HG03064 (cell line): ENCODE data around the gene SPTBN5.

Experiments
- ATAC-seq: cut with Tn5 transposase; IDR thresholded peaks from one replicate; pipeline ENCODE4 v1.9.1; 2021; ENCODE audit warnings: low read depth; ENCODE audit not compliant: unreplicated experiment

Gene SPTBN5

DNA sequence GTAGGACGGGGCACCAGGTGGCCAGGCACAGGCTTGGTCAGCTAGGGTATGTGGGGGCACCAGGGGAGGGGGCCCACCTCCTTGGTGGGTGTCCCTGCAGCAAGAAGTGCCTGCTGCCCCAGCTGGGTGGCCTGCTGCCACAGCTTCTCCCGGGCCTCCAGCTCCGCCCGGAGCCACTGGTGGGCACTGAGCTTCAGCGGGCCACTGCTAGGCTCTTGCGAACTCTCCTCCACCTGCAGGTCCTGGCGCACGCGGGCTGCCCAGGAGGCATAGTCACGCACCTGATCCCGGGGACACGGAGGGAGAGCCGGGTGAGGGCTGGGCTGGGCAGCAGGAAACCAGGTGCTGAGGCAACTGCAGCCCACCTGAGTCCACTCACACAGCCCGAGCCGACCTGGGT lies 25.5 kb downstream of the SPTBN5 start:
- no peak for ATAC-seq

DNA sequence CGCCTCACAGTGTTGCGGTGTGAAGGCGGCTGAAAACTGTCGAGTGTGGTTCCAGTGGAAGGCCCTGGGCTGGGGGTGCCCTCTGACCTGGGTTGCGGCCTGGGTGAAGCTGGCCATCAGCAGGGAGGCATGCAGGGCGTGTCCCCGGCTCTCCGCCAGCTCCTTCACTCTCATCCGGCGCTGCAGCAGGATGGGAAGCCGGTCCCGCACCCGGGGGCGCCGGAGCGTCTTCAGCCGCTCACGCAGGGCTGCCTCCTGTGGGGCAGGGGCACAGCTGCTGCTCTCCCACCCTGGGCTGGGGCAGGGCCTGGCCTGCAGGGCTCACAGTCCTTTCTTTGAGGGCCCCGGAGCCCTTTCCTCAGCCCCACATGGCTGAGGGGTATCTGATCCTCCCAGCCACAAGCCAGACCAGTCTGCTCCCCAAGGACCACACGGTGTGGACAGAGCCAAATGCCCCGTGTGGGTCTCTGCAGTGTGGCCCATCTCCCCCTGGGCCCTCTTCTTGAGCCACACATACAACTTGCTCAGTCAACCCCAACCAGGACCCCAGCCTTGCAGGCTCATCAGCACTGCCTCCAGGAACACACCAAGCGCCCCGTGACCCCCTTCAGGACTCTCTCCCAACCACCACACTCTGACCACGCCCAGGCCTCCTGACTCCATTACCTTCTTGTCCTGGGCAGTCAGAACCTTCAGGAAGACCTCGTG lies 26.8 kb downstream of the SPTBN5 start:
- no peak for ATAC-seq

DNA sequence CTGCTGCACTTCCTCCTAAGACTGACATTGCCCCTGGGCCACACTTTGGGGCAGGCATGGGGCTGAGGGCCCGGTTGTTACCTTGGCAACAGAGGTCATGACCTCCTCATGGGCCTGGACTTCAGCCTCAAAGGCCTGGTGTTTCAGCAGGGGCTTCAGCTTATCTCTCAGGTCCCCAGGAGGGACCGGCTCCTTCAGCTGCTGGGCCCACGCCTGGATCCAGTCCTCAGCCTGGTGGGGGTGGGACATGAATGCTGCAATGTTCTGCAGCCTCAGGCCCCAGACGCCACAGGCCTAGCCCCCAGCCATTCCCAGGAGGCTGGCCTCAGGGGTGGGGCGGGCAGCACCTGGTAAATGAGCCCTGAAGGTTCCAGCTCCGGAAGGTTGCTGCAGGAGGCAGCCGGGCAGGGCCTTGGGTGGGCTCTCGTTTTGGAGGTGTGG lies 27.6 kb downstream of the SPTBN5 start:
- ATAC-seq, result no peak

DNA sequence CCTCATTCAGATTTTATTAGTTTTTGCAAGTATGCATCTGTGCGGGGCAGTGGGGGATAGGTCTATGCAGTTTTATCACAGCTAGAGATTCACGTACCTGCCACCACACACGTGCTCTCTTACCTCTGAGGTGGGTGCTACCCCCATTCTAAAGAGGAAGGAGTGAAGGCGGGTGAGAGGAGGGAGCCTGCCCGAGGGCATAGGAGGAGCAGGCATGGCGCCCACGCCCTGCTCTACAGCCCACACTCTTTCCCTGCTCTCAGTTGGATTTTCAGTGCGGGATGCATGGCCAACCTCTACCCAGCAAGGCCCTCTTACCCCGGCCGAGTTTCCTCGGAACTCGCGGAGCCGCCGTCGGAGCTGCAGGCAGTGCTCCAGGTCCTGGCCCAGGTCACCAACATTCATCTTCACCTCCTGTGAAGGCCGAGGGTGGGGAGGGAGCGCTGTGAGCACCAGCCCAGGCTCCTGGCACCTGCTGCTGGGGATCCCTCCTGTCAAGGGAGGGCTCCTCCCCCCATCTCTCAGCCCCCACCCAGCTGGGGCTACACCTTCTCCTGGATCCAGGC lies 28.3 kb downstream of the SPTBN5 start:
- no peak for ATAC-seq

DNA sequence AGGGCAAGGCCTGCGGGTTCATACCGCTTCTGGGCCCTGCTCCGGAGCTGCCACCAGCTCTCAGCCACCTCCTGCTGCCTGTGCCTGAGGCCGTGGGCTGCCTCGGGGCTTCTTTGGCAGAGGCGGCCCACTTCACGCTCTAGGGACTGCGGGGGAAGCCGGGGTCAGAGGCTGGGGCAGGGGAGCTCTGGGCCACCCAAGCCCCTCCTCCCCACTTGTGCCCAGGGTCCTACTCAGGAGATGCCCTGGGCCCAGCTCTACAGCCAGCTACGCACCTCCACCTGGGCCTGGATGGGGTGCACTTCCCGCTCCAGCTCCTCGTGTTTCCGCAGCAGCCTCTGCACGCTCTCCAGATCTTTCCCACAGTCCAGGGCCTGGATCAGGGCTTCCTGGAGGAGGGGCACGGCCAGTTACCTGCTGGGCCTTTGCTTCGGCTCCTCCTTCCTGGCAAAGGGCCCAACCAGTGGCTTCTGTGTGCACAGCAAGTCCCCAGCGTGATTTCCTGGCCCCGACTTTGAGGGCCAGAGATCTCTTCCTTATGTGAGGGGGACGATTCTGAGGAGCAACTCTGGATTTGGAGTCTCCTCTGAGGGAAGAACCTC lies 31.2 kb downstream of the SPTBN5 start:
- ATAC-seq, result no peak

DNA sequence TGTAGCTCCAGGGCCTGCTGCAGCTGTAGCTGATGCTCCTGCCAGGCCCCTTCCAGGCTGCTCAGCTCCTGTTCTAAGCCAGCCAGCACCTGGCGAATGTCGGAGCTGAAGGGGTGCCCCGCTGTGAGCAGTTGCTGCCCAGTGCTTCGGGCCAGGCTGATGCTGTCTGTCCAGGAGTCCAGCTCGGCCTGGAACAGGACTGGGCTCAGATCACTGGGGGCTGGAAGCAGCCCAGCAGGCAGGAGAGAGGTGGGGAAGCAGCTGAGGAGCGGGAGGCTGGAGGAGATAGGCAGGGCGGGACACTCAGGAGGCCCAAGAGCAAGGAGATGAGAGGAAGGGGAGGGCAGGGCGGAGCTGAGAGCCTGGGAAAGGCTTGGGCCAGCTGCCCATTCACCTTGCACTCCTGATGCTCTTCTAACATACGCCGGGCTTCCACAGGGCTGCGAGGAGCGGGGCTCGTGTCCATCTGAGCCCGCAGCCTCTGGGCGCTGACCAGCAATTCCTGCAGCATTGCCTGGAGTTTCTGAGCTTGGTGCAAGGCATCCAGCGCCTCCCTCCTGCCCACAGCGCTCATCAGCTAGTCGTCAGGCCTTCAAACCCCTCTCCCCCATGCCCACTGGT lies 32.0 kb downstream of the SPTBN5 start:
- no peak for ATAC-seq

DNA sequence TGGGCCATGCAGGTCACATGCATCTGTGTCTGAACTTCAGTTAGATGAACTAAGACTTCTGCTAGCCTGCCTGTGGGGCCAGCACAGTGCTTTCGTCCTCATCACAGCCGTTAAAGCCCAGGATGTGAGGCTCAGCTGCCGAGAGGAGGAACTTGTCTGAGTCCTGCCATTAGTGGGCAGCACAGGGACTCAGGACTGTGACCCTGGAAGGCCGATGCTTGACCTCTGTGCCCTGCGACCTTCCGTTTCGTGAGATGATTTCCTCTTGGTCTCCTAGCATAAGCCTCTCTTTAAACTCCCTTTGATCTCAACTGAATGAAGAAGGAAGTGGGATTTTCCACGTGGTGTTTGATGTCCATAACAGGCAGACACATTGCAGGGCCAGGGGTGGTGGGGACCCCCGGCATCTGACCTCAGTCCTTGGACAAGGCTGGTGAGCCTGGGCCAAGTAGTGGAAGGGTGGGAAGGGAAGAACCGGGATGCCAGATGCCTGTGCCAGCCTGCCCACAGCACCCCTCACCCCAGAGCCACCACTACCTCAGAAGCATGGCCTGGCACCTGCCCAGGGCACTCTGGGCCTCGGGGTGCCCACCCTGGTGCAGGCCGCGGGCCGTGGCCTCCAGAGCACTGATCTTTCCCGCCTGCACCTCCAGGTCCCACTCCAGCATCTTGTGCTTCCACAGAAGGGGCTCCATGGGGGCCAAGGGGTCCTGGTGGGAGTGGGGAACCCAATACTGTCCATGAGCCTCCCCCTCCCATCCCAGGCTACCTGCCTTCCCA lies 33.6 kb downstream of the SPTBN5 start:
- no peak for ATAC-seq

DNA sequence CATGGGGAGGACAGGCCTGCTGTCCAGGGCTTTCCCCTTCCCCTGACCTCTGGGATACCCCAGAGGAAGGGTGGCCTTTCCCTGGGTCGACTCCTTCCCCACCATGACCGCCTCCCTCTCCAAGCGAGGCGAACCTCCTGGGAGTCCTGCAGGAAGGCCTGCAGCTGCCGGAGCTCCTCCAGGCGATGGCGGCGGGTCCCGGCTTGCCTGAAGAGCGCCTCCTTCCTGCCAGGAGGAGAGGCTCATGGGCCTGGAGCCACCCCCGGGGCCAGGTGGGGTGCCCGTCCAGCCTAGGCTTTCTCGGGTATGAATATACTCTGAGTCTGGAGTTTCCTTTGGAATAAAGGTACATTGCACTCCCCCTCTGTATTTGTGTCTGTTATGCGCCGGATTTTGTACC lies 35.1 kb downstream of the SPTBN5 start:
- ATAC-seq, result no peak

DNA sequence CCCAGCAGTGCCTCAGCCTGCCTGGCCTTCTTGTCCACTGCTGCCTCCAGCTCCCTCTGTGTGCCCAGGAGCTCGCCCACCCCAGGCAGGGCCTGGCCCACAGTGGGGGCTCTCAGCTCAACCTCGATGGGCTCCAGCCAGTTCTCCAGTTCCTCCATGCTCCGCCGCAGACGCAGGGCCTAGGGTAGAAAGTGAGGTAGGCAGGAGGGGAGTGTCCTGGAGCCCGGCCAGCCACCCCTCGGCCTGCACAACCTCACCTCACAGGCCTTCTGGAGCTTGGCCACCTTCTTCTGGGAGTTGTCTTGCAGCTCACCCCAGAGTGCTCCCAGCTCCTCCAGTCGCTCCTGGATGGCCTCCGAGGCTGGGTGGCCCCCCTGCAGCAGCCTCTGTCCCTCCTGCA lies 36.5 kb downstream of the SPTBN5 start:
- ATAC-seq, result no peak

DNA sequence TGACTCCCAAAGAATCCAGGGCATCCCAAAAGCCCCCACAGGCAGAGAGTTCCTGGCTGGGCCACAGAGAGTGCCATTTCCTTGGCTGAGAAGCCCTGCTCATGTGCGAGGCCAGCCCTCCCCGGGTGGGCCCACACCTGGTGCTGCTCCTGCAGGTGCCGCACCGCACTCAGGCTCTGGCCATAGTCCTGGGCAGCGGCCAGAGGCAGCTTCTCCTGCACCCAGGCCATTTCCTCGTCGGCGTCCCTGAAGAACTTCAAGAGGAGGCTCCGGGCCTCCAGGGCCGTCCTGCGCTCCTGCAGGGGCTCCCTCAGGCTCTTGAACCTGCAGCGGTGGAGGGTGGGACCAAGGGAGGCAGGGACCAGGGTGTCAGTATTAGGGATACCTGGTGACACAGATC lies 37.1 kb downstream of the SPTBN5 start:
- no peak for ATAC-seq

DNA sequence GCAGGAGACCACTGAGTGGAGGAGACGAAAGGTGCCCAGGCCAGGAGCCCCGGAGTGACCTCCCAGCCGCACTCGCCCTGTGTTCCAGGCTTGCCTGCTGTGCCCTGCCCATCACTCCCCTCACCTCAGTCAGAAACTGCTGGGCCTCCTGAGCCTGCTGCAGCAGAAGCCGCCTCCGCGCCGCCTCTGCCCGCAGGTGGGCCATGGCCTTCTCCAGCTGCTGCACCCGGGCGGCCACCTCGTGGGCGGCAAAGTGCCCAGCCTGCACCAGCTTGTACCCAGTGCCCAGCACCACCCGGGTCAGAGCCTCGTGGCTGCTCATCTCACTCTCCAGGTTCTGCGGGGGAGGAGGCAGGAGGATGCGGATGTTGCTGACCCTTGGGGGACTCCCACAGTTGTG lies 37.6 kb downstream of the SPTBN5 start:
- ATAC-seq, result no peak

DNA sequence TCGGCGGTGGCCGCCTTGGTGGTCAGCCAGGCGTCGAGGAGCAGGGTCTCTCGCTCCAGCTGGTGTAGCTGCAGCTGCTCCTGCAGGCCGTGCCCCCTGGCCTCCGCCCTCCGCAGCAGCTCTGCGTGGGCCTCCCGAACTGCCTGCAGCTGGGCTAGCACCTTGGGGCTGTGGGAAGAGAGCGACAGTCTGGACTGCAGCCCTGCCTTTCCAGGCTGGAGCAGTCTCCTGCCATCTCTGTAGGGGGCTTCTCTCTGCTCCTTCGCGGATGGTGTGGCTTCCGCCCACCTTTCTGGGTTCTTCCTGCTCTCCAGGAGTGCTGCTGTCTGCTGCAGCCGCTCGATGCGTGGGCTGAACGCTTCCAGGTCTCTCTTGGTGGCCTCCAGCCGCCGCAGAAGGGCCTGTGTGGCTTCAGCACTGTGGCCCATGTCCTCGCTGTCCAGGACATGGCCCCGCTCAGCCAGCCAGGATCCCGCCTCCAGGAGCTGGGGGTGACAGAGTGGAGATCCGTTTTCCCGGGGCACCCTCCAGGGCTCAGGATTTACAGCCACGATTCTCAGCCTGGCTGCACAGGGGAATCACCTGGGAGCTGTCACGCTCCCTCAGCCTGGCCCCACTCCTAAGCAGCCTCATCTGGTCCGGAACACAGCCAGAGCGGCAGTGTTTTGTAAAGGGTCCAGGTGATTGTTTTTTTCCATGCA lies 38.4 kb downstream of the SPTBN5 start:
- ATAC-seq, result no peak

DNA sequence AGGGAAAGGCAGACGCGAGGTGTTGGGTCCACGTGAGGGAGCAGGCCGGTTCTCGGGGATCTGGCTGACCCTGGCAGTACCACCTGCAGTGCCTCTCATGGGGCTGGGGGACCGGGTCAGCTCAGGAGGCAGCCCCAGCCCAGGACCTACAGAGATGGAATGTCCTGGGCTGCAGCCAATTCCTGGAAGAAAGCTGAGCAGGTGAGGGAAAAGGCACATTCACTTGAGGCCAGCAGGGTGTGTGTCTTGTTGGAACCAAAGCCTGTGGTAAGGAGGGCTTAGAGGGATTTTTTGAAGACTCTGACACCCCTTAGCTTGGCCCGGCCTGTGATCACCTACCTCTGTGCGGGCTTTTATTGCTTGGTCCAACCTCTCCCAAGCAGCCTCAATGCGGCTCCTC lies 39.4 kb downstream of the SPTBN5 start:
- ATAC-seq, result no peak

DNA sequence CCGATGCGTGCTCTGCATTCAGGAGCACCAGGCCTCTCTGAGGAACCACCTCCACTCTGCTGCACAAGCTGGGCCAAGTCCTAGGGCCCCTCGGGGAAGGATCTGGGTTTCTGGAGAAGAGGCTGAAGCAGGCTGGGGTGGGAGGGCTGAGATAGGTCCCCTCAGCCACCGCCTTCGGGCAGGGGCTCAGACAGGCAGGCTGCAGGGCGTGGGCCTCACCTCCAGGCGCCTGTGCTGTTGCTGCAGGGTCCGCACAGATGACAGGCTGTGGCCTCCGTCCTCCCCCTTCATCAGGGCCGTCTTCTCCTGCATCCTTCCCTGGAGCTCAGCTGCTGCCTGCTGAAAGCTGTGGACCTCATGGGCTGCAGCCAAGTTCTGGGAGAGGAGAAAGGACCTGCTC lies 40.0 kb downstream of the SPTBN5 start:
- ATAC-seq, result no peak

DNA sequence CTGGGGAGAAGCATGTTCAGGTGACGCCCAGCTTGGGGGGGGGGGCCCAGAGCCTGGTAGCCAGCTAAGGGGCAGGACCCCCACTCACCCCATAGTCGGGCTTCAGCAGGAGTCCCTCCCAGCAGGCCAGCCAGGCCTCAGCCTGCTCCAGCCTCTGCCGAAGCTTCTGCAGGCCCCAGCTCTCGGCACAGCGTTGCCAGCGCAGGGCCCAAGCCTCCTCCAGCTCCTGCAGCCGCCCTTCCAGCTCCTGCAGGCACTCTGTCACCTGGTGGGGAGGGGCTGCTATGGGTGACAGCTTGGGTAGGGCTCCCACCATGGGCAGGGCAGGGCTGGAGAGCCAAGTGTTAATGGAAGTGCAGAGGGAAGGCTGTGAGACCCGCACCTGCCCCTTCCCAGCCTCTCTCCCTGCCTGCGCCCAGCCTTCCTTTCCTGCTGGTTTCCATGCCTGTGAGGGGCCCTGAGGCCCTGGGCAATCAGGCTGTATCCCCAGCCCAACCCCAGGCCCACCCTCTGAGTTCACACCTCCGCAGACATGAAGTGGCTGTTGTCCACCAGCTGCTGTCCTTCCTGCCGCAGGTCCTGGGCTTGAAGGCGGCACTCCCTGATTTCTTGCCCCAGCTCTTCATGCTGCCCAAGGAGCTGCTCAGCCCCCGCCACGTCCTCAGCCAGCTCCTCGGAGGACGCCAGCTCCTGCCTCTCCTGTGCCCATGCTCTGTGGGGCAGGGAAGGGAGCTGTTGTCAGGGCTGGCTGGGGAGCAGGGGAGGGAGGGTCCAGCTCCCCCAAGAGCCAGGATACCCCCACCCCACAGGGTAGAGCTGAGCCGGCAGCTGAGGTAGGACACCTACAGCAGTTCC lies 40.9 kb downstream of the SPTBN5 start:
- no peak for ATAC-seq

DNA sequence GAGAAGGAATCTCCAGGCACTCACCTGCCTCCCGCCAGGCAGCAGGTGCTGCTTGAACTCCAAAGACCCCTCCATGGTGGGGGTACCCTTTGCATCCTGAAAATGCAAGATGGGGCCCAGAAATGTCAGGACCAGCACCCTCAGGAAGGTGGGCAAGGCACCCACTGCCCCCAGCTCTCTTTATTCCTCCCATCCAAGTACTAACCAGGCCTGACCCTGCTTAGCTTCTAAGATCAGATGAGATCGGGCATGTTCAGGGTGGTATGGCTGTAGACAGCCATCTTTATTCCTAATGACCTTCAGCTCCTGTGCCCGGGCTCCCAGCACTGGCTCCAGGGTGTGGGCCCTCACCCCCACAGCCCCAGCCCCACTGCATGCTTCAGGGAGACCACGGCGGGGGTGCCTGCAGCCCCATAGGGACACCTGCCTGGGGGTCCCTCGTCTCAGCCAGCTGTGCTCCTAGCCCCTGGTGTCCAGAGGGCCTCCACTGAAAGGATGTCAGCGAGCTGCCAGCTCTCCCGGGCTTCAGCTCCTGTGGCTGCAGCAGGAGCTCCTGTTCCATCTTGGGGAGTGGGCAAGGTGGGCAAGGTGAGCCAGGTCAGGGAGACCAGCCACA lies 42.0 kb downstream of the SPTBN5 start:
- no peak for ATAC-seq

DNA sequence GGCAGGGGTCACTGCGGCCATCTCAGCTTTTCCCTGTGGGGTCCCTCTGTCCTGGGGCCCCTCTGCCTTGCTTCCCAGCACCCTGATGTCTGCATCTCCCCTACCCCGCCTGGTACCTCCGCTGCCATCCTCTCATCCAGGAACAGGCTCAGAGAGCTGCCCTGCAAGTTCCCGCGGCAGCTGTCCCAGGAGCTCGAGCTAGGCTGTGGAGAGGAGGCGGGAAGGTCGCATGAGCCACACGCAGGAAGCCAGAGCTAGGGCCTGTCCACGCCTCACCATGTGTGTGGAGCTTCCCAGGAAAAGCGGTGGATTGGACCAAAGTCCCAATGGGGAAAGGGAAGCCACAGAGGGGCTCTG lies 42.7 kb downstream of the SPTBN5 start:
- no peak for ATAC-seq

DNA sequence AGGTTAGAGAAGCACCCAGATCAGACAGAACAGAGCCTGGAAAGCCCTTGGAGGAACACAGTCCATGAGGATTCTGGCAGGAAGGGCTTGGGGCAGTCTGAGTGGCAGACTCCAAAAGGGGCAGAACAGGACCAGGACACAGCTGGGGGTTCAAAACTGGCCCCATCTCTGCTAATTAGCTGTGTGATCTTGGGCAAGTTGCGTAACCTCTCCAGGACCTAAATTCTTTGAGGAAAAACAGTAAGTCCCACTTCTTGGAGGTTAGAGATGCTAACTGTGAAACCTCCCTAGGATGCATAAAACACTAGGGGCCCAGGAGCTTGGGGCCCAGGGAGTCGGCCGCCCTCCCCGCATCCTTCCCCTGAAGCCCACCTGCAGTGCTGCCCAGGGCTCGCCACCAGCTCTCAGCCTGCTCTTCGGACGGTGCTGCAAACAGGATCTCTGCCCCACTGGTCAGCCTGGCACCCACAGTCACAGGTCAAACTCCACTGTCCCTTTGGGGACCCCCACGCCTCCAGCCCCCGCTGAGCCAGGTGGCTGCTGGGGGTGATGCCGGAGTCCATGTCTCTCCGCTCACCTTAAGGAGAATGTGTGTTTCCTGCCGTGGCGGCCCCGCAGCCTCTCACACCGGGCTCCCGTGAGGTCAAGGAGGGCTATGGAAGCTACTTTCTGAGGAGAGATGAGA lies 43.2 kb downstream of the SPTBN5 start:
- no peak for ATAC-seq

DNA sequence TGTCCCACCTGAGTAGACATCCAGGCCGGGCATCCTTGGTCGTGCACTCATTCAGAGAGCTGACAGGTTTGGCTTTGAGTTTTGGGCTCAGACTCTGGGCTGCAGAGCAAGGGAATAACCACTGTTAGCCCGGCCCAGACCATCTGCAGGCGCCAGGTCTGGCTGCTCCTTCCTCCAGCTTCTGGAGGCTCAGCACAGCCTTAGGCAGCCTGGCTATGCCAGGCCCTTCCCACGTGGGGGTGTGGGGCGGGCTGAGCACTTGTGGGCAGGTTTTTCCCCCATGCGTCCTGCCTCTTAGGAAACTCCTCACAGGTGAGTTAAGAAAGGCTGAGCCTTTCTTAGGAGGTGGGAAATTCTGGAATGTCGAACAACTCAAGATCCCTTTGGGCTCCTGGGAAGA lies 44.0 kb downstream of the SPTBN5 start:
- ATAC-seq, result no peak
